Testis (tissue), 2 donors: ENCODE data around the gene SPRN.

Experiments
- CTCF ChIP-seq, 3 experiments: fragments of 450-650 bp in 2 of 3; fragments of 200-600 bp in 1 of 3; sonication (generic) in 1 of 3; IDR thresholded peaks; one replicate each; pipeline ENCODE4 v1.5.1; 2016 to 2019; ENCODE audit warnings: antibody characterized with exemption in 3 of 3, mild to moderate bottlenecking in 2 of 3, moderate library complexity in 1 of 3
- POLR2A ChIP-seq: fragments of 450-650 bp; IDR thresholded peaks from one replicate; pipeline ENCODE4 v1.6.1; 2017; ENCODE audit warnings: antibody characterized with exemption, mild to moderate bottlenecking, moderate library complexity

- TF ChIP-seq CTCF (IDR thresholded peaks at IDR 0.05) (no peak), POLR2A (no peak)
These were observed 20.6 kb downstream of the SPRN start for GRCh38 chr10:133403784-133404183.
